ENCODE results near the gene NSL1. TPM values are rescaled to one million over a fixed set of nuclear protein-coding genes. Genes with fewer than 3 reads are reported as not detected.

Gene NSL1
- 35.5 TPM for total RNA-seq

- DNase-seq (ENCODE audit: low spot score) = peak; percentile 95
Measured at GRCh38 chr1:212791676-212792395, at the start of gene NSL1, which contains the start of gene TATDN3. Gene NSL1, minus strand, starts transcription at chr1:212791777. Its CDS starts 14 bp downstream, at chr1:212791763. Gene TATDN3, plus strand, starts transcription at chr1:212791894. Its CDS starts 28 bp downstream, at chr1:212791922.

- DNase-seq (ENCODE audit: low spot score) = no peak
Measured at GRCh38 chr1:212838145-212838544, 46.6 kb upstream of the NSL1 start.

GRCh38 chr1:212833211-212834207 lies 41.9 kb upstream of the NSL1 start:
- DNase-seq (ENCODE audit: low spot score) = peak; percentile 54

- peak; percentile 0 for DNase-seq (ENCODE audit: low spot score)
Measured at GRCh38 chr1:212828395-212828794, 36.8 kb upstream of the NSL1 start.

GRCh38 chr1:212827831-212828278 lies 36.3 kb upstream of the NSL1 start:
- peak; percentile 2 for DNase-seq (ENCODE audit: low spot score)

GRCh38 chr1:212827171-212827776 lies 35.7 kb upstream of the NSL1 start:
- no peak for DNase-seq (ENCODE audit: low spot score)

GRCh38 chr1:212825798-212826452 lies 34.3 kb upstream of the NSL1 start:
- DNase-seq (ENCODE audit: low spot score) = no peak

GRCh38 chr1:212824201-212824600 lies 32.6 kb upstream of the NSL1 start:
- no peak for DNase-seq (ENCODE audit: low spot score)

GRCh38 chr1:212822956-212823355 lies 31.4 kb upstream of the NSL1 start:
- no peak for DNase-seq (ENCODE audit: low spot score)

- no peak for DNase-seq (ENCODE audit: low spot score)
Measured at GRCh38 chr1:212820969-212821368, 29.4 kb upstream of the NSL1 start.

- DNase-seq (ENCODE audit: low spot score) = no peak
Measured at GRCh38 chr1:212819726-212820125, 28.1 kb upstream of the NSL1 start.

GRCh38 chr1:212816567-212817278 lies 25.1 kb upstream of the NSL1 start:
- DNase-seq (ENCODE audit: low spot score) = no peak

GRCh38 chr1:212814537-212815334 lies 23.2 kb upstream of the NSL1 start:
- no peak for DNase-seq (ENCODE audit: low spot score)

- DNase-seq (ENCODE audit: low spot score) = no peak
Measured at GRCh38 chr1:212805767-212806166, 14.2 kb upstream of the NSL1 start.

- no peak for DNase-seq (ENCODE audit: low spot score)
Measured at GRCh38 chr1:212797681-212798080, 6.1 kb upstream of the NSL1 start.

GRCh38 chr1:212794561-212795014 lies 3.0 kb upstream of the NSL1 start:
- no peak for DNase-seq (ENCODE audit: low spot score)

- no peak for DNase-seq (ENCODE audit: low spot score)
Measured at GRCh38 chr1:212792396-212792908, 875 bp upstream of the NSL1 start.

GRCh38 chr1:212791261-212791675 lies 309 bp downstream of the NSL1 start:
- peak; percentile 45 for DNase-seq (ENCODE audit: low spot score)

- DNase-seq (ENCODE audit: low spot score) = no peak
Measured at GRCh38 chr1:212785871-212786270, 5.7 kb downstream of the NSL1 start.

GRCh38 chr1:212783976-212784375 lies 7.6 kb downstream of the NSL1 start:
- no peak for DNase-seq (ENCODE audit: low spot score)

Data from ureter (tissue), 1 donor.